ENCODE measurements around the gene PAX8.

Gene PAX8

GRCh38 chr2:113235347-113236226 lies 43.1 kb downstream of the PAX8 start:
- peak; percentile 80 for DNase-seq

DNA sequence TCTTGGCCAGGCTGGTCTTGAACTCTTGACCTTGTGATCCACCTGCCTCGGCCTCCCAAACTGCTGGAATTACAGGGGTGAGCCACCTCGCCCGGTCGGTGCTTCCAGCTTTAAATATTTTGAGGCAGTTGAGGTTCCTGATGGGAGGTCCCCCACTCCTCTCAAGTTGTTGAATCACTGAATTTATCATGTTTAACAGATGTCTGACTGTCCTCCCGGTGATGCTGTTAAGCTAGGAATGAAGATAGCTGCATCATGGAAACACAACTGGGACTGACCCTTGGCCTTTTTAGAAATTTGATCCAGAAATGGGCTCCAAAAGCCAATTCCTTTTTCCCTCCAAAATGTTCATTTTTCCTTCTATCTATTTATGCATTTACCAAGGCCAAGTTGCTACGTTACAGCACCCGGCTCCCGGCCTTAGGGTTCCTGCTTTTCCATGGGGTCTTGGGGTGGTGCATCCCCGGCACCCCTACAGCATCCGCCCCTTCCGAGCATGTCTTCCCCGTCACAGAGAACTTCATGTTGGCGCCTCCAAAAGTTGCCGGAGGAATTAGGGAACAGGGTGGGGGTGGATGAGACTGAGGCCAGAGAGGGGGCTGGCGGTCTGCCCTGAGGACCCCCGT lies 43.9 kb downstream of the PAX8 start:
- DNase-seq = no peak

DNA sequence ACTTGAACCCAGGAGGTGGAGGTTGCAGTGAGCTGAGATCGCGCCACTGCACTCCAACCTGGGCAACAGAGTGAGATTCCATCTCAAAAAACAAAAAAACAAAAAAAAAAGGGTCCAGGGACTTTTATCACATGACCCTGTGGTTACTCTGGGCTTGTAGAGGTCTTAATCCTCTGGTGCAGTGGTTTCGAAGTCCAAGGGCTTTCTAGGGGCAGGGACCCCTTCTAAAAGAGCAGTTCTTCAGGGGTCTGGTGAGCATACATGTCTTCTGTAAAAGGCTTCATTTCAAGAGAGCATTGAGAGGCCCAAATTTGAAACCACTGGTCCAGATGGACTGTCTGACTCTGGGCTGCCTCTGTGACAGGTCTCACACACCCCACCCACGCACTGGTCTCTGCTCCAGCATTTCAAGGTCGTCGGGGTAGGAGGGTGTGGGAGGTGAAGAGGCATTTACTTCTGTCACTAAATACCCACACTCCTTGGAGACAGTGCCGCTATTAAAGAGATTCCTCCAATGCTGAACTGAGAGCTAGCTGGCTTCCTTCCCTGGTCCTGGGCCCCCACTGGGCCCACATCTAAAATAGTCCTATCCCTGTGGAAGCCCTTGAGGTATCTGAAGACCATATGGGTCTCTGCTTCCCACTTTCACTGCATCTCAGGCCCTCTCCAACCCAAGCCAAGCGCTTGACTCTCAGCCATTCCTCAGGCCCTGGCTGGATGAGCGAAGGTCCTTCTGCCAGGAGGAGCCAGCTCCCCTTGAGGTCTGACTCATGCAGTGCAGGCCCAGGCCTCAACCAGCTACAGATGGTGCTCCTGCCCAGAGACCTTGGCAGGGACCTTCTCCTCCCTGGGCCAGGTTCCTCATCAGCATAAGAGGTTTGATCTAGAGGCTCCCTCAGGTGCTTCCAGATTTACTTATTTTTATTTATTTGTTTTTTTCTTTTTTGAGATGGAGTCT lies 44.8 kb downstream of the PAX8 start:
- DNase-seq = no peak

DNA sequence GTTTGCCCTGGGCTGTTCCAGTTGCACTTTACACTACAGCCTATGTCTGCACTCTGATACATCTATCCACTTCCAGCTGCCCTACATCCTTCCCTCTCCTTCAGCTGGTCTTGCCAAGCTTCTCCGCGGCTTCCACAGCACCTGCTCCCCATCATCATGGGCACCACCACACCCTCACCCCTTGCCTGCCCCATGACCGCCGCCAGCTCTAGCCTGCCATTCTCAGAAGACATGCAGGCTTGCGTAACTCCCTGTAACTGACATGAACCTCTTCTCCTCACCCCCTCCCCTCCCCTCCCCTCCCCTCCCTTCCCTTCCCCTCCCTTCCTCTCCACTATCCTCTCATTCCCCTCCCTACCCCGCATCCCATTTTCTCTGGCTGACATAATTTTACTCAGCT lies 46.0 kb downstream of the PAX8 start:
- DNase-seq = no peak

GRCh38 chr2:113232123-113232522 lies 46.6 kb downstream of the PAX8 start:
- DNase-seq = no peak

DNA sequence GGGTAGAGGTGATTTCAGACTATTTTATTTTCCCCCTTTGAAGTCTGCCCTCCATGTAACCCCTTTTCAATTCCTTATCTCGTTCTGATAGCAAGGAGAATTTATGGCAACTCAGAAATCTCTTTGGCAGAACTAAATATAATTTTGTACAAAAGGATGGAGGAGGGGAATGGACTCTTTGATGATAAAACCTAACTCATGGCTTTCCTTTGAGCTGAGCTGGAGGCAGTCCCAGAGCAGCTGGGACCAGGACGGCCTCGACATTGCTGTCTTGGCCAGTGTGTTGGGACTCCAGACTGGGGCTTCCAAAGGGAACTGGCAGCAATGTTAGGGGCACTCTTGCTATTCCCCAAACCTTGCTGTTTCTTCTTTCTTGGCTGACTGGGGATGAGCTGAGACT lies 47.7 kb downstream of the PAX8 start:
- DNase-seq = no peak

DNA sequence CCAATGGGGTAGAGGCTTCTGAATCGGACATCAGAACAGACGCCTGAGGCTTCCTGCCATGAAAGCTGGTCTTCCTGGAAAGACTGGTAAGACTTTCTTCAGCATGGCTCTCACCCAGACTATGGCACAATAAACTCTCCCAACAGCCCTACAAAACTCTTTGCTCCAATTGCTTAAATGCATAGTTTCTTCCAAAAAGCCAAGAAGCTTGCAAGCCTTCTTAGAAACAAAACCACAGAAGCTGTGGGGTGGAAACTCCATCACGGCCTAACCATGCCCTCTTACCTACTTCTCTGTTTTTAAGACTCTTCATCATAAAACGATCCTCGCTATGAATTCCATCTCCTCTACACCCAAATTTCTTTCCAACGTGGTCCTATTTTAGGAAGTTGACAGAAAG lies 48.2 kb downstream of the PAX8 start:
- DNase-seq = no peak

DNA sequence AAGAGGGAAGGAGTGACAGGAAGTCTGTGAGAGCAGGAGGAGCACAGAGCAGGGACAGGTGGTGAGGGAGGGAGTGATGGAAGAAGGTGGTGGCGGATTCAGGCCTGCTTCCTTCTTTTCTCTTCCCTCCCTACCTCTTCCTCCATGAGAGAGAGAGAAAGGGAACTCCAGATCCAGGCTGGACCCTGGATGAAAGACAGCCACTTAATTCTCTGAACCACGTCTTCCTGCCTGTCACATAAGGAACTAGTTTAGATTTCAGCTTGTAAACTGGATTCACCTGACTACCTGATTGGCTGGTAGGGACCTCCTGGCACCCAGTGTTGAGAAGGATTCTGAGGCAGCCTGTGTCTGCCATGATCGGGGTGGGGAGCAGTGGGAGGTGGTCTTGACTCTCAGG lies 48.9 kb downstream of the PAX8 start:
- no peak for DNase-seq

- DNase-seq = peak; percentile 5
These were observed 49.6 kb downstream of the PAX8 start for GRCh38 chr2:113228991-113229716.

DNA sequence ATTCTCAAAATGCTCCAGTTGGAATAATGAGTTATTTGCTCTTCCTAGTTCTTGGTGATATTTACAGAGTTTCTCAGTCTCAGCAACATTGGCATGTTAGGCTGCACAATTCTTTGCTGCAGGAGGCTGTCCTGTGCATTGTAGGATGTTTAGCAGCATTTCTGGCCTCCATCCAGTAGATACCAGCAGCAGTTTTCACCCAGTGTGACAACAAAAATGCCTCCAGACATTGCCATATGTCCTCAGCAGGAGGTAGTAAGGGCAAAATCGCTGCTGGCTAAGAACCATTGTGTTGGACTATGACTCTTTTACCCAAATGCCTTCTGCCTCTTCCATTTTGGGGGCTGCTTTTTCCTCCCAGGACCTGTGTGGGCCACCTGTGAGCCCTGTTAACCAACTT lies 50.4 kb downstream of the PAX8 start:
- DNase-seq = no peak

DNA sequence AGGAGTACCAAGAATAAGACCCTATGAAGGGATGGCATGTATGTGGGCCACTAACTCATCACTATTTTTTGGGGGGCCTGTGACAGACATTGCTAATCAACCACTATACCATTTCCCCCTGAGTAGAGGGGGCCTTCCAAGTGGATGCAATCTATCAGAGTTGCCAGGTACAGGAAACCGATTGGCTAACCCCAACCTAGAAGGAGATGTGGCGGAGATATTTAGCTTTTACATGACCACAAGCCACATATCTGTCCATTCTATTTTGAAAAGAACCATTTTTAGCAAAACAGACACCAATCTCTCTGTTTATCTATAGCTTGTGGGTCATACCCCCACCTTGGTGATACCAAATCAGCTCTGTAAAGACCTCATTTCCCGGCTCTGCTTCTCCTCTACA lies 51.0 kb downstream of the PAX8 start:
- no peak for DNase-seq

DNA sequence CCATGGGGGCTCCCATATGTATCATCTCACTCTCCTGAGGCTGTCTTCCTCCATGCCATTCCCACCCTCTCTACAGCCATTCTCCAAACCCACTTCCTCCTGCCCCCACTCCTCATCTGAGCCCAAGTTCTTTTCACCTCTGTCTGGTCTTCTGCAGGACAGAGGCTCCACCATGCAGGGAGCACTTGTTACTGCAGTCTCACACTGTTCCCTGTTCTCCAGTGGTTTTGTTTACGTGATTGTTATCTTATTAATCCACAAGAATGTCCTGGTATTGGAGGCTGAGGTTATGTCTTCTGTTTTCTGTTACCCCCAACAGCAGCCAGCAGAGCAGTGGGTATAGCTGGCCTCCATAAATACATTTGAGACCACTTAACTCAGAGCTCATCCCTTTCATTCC lies 51.4 kb downstream of the PAX8 start:
- DNase-seq = no peak

DNA sequence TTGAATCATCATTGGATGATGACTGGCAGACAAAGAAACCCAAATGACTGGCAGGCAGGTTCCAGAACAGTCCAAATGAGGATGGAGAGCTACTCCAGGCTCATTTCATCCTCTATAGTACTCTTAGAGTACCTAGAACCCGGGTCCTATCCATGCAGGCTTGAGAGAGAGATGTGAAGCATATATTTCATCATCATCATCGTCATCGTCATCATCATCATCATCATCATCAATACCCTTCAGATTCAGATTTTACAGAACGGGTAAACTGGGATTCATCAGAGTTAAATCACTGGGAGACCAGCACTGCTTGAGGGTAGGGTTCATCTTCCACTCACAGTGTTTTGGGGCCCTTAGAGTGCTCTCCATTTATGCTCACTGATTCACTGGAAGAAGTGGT lies 52.3 kb downstream of the PAX8 start:
- DNase-seq = no peak

DNA sequence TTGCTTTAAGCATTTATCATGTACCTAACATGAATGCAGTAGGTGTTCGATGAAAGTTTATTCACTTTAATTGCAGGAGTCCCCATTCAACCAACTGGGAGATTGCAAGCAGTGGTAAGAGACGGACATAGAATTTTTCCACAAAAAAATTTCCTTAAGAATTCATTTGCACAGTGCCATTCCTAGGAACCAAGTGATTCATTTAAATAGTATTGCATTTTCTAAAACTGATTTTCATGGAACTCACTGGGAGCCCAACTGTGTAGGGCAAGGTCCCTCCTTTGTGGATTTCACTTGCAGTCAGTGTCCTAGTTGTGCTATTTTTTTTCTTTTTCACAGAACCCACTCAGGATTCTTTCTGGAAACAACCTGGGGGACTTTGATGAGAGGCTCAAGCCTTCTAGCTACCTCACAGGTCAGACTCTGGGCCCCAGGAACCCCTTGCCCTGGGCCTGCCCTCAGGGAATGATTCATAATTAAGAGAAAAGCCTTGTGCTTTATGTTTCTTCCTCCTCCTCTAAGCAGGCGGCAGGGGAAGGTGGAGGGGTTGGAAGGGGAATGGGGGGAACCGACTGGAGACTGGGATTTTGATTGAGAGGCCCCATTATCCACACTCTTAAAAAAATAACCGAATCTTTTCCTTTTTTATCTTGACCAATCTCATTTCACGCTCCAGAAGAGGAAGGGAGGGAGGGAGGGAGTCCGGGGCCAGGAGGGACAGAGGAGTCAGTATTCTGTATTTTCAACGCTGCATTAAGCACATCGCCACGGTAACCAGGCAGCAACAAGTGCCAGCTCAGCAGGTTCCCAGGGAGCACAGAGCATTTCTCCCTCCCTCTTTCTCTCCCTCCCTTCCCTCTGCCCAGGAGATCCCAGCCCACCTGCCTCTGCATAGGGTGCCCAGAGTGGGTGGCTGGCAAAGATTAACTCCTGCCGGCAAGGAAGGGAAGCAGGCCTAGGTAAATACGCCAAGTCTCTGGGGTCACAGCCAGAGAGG lies 53.2 kb downstream of the PAX8 start:
- DNase-seq = peak; percentile 41

DNA sequence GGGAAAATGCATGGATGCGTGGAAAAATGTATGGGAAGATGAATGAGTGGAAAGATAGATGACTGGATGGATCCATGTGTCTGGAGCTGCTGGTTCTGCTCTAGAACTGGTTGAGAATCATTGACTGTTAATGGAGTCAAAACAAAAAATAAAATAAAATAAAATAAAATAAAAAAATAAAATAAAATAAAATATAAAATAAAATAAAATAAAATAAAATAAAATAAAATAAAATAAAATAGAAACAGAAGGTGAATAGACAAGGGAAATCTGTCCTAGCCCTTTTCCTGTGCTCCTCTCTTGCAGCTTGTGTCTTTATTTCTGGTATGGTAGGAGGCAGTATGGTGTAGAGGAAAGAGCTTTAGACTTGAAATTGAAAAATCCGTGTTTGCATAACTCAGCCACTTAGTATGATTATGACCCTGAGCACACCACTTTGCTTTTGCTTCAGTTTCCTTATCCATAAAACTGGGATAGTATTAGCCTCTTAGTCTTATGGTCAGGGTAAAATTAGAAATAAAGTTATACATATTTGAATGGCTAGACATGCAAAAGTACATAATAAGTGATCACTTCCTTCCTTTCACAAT lies 54.0 kb downstream of the PAX8 start:
- DNase-seq = no peak

GRCh38 chr2:113223813-113224212 lies 54.9 kb downstream of the PAX8 start:
- DNase-seq = no peak

DNA sequence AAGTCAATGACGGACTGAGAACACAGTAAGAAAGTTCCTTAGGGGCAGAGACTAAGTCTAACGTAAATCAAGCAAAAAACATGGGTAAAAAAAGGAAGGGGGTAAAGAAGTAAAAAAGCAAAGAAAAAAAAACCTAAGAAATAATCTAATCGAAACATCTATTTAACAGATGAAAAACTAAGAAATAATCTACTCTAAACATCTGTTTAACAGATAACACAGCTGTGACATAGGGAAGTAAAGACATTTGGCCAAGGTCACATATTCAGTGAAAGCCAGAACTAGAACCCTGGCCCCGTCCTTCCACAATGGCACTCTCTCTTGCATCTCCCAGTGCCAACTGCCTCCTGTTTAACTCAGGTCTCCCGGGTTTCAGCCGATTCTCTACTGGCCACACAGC lies 56.9 kb downstream of the PAX8 start:
- no peak for DNase-seq

GRCh38 chr2:113220970-113221708 lies 57.6 kb downstream of the PAX8 start:
- no peak for DNase-seq

DNA sequence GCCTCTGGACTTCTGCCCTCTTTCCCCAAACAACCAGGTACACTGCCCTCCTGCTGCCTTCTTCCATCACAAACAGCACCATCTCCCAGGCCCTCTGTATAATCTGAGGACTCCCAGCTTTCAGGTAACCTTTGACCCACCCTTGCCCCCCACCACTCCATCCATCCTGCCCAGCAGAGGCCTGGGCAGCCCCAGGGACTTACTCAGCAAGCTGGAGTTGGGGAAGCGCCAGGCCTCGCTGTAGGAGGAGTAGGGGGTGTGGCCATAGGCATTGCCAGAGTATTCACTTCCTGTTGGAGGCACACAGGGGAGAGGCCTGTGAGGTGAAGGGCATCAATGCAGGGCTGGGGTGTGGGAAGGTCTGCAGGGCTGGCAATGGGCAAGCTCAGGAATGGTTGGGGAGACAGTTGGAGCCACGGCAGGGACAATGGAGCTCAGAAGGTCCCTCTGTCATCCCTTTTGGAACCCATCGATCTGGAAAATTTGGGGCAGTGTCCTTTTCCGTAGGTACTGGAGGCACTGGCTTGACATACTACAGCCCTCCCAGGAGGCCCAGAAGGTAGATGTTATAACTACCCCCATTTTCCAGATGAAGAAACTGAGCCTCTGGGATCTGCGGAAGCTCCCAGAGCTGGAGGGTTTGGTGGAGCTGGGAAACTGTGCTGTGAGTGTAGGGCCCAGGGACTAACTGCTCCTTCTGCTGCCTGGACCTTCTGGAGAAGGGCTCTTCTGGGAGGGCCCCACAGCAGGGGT lies 58.7 kb downstream of the PAX8 start:
- DNase-seq = peak; percentile 42

- no peak for DNase-seq
These were observed 59.2 kb downstream of the PAX8 start for GRCh38 chr2:113219525-113219888.

Data from NCI-H2029 (cell line).